Endothelial cell of umbilical vein (primary cell): ENCODE results near the gene AKAP13. TPM values are rescaled to one million over a fixed set of nuclear protein-coding genes. Genes with fewer than 3 reads are reported as not detected.
A peak's percentile ranks its signal among the peaks of the same experiment; 100 is the strongest.

Experiments used
- BruUV-seq: library from RNA; stranded (reverse); fragments of 400-500 nt; replicated peaks from 2 replicates; lab custom pipeline; 2021; lab: Mats Ljungman, UMichigan
- CTCF ChIA-PET: fragments of 300-600, 350-600 bp; sonication (Branson Sonifier 250); formaldehyde crosslinking; loops from one replicate; lab custom pipeline; 2021; ENCODE audit warnings: antibody characterized with exemption, inconsistent platforms; lab: Charles Lee
- POLR2A ChIA-PET: fragments of 300-600, 350-600 bp; sonication (Branson Sonifier 250); formaldehyde crosslinking; loops from one replicate; lab custom pipeline; 2021; ENCODE audit warnings: antibody characterized with exemption, inconsistent platforms; lab: Charles Lee
- DNase-seq: peaks from one replicate; pipeline ENCODE4 v3.0.0-alpha.2; 2011; ENCODE audit warnings: low read depth, low spot score
- FAIRE-seq: peaks from 2 replicates; lab custom pipeline; 2011; peaks lifted over from hg19 to GRCh38; lab: Jason Lieb, UNC
- H2AFZ ChIP-seq: 2 replicates; pipeline ENCODE4 v1.6.0; 2012; ENCODE audit warnings: low read depth, low read length, control low read depth, inconsistent platforms
- H3K27ac ChIP-seq: 2 replicates; pipeline ENCODE4 v1.5.1; 2011; ENCODE audit warnings: low read depth, mild to moderate bottlenecking, control low read depth, low read length, moderate library complexity; ENCODE audit not compliant: insufficient read depth
- H3K27me3 ChIP-seq, 2 experiments: 2 replicates each; pipeline versions ENCODE4 v1.6.0 to v1.6.1; 2011; ENCODE audit warnings: low read length in 2 of 2, mixed read lengths in 1 of 2; ENCODE audit not compliant: control insufficient read depth in 2 of 2, insufficient read depth in 2 of 2
- H3K36me3 ChIP-seq, 2 experiments: 2 replicates in 1 of 2; 3 replicates in 1 of 2; pipeline ENCODE4 v1.5.1; 2011; ENCODE audit warnings: low read length in 2 of 2, mild to moderate bottlenecking in 1 of 2, moderate library complexity in 1 of 2; ENCODE audit not compliant: control insufficient read depth in 2 of 2, insufficient read depth in 2 of 2; ENCODE audit errors: extremely low read depth in 1 of 2
- H3K4me1 ChIP-seq: 3 replicates; pipeline ENCODE4 v1.5.1; 2011; ENCODE audit warnings: mild to moderate bottlenecking, low read length; ENCODE audit not compliant: control insufficient read depth, insufficient read depth; ENCODE audit errors: extremely low read depth
- H3K4me2 ChIP-seq: 2 replicates; pipeline ENCODE4 v1.6.1; 2011; ENCODE audit warnings: low read length, control low read depth, mixed read lengths; ENCODE audit not compliant: insufficient read depth
- H3K4me3 ChIP-seq, 3 experiments: fragments of 200-600 bp in 1 of 3; sonication (generic), shearing (Covaris generic) in 1 of 3; replicated peaks in 1 of 3; 2 replicates each; pipeline ENCODE4 v1.5.1; 2011 to 2016; ENCODE audit warnings: control low read depth in 3 of 3, low read length in 3 of 3, mild to moderate bottlenecking in 2 of 3, inconsistent platforms in 1 of 3, low read depth in 1 of 3, moderate library complexity in 1 of 3; ENCODE audit not compliant: insufficient read depth in 1 of 3
- H3K79me2 ChIP-seq: 2 replicates; pipeline ENCODE4 v1.6.0; 2012; ENCODE audit warnings: low read length, inconsistent platforms; ENCODE audit not compliant: control insufficient read depth, insufficient read depth
- H3K9ac ChIP-seq: replicated peaks from 2 replicates; pipeline ENCODE3; 2011; ENCODE audit warnings: low read length, control low read depth; ENCODE audit not compliant: insufficient read depth; ENCODE audit errors: extremely low read depth
- H3K9me1 ChIP-seq: replicated peaks from 3 replicates; pipeline ENCODE4 v1.6.0; 2011; ENCODE audit warnings: mild to moderate bottlenecking, low read length; ENCODE audit not compliant: control insufficient read depth, insufficient read depth; ENCODE audit errors: extremely low read depth
- H3K9me3 ChIP-seq: replicated peaks from 2 replicates; pipeline ENCODE4 v1.5.1; 2012; ENCODE audit warnings: low read length, inconsistent platforms; ENCODE audit not compliant: control insufficient read depth, insufficient read depth
- H4K20me1 ChIP-seq: replicated peaks from 2 replicates; pipeline ENCODE3; 2011; ENCODE audit warnings: mild to moderate bottlenecking, low read length; ENCODE audit not compliant: control insufficient read depth, insufficient read depth; ENCODE audit errors: extremely low read depth
- EZH2 ChIP-seq: IDR thresholded peaks from 2 replicates; pipeline ENCODE4 v1.6.1; 2012; ENCODE audit warnings: borderline replicate concordance, low read depth, mild to moderate bottlenecking, moderate library complexity, low read length, inconsistent platforms; ENCODE audit not compliant: severe bottlenecking
- FOS ChIP-seq: IDR thresholded peaks from 2 replicates; pipeline ENCODE4 v1.6.1; 2011; ENCODE audit warnings: mild to moderate bottlenecking, low read length, moderate library complexity, borderline replicate concordance; ENCODE audit not compliant: insufficient read depth
- GATA2 ChIP-seq: IDR thresholded peaks from 2 replicates; pipeline ENCODE4 v1.7.0; 2011; ENCODE audit warnings: low read depth, mild to moderate bottlenecking, moderate library complexity, mixed read lengths, low read length; ENCODE audit not compliant: insufficient read length, insufficient read depth
- JUN ChIP-seq: IDR thresholded peaks from 2 replicates; pipeline ENCODE4 v1.6.1; 2011; ENCODE audit warnings: borderline replicate concordance, low read depth; ENCODE audit not compliant: insufficient read length, insufficient read depth
- POLR2A ChIP-seq: IDR thresholded peaks from 2 replicates; pipeline ENCODE4 v1.6.1; 2012; ENCODE audit warnings: low read depth, mild to moderate bottlenecking, control low read depth, low read length
- POLR2AphosphoS5 ChIP-seq: IDR thresholded peaks from 2 replicates; pipeline ENCODE4 v1.6.1; 2012; ENCODE audit warnings: low read depth, mild to moderate bottlenecking, control low read depth, low read length, moderate library complexity; ENCODE audit not compliant: insufficient read depth
- dilution Hi-C: fragments of 300-500 bp; cut with MboI; formaldehyde crosslinking; loops from one replicate; pipeline ENCODE4 v1.15.0; 2019; ENCODE audit warnings: low sequenced_read_pairs; ENCODE audit not compliant: extremely low pct_ligation_motif_present
- intact Hi-C: fragments of 100-400 bp; cut with micrococcal nuclease; formaldehyde crosslinking; loops from one replicate; pipeline ENCODE4 v1.10.0; 2022
- polyA plus RNA-seq, 4 experiments: library from polyadenylated mRNA; depleted of rRNA in 3 of 4; stranded (reverse) in 3 of 4; unstranded in 1 of 4; fragments of >200 nt; gene quantifications; 2 replicates each; pipeline versions ENCODE4 v1.2.1 to v1.2.3, GENCODE V29; 2011 to 2012; ENCODE audit warnings: missing spikeins in 1 of 4
- total RNA-seq: library from RNA; stranded (reverse); gene quantifications from 2 replicates; pipeline ENCODE4 v1.2.3, GENCODE V29; 2021
- TF ChIP-seq, protein P1 (sequence below), 2 donors: IDR thresholded peaks; 1 replicate in 1 of 2; 2 replicates in 1 of 2; pipeline ENCODE4 v1.5.1; 2011; ENCODE audit warnings: low read length in 2 of 2, mild to moderate bottlenecking in 2 of 2, moderate library complexity in 2 of 2, control low read depth in 1 of 2, inconsistent platforms in 1 of 2, low read depth in 1 of 2; ENCODE audit not compliant: insufficient read depth in 1 of 2; ENCODE audit errors: extremely low read depth in 1 of 2
- TF ChIP-seq, protein P2 (sequence below): IDR thresholded peaks from 2 replicates; pipeline ENCODE4 v1.6.1; 2011; ENCODE audit not compliant: insufficient read depth, insufficient read length

The AKAP13 gene
- total and polyA plus RNA-seq, 2 donors (not counting 3 experiments of a cell fraction or from before 2014, with no cell fraction given), result 22.8 to 87.8 TPM

DNA sequence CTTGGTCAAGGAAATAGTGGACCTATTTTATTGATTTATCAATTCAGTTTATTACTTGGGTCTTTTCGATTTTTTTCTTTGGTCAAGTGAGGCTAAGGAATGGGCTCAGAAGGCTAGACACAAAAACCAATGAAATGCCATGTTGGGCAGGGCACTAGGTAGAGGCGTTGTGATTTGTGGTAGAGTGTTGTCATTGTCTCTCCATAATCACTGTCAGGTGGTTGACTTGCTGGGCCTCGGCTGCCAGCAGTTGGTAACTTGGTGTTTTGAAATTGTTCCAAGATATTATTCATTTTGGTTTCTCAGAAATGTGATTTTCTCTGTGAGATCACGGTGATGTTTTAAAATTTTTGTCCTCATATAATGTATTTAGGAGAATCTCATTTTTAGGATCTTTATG lies 240.7 kb downstream of the AKAP13 start:
- Histone ChIP-seq H3K27ac (no peak overlapping the region), H3K36me3 (no peaks in the 10 kb centered on the region), H3K79me2 (peaks cover 14% of the 10 kb centered on the region), H2AFZ (no peak overlapping the region), H4K20me1 (no peaks in the 10 kb centered on the region), H3K4me2 (peak overlapping the region; percentile 98), H3K9me3 (no peaks in the 10 kb centered on the region), H3K27me3 (no peaks in the 10 kb centered on the region), H3K4me1 (peaks cover 49% of the 10 kb centered on the region), H3K4me3 (no peak overlapping the region), H3K9me1 (no peaks in the 10 kb centered on the region), H3K9ac (no peak overlapping the region)
- FAIRE-seq (no peak), DNase-seq (no peak)
- dilution Hi-C loops, result no loop called here
- CTCF ChIA-PET, result interaction anchor here (1.1 kb wide), 1 partner anchor 14 kb away, joined by 3 read pairs; no protein-coding TSS in a partner anchor
- POLR2A ChIA-PET, result no interaction called here
- TF ChIP-seq EZH2, result no peak
- intact Hi-C loops, result no loop called here
- BruUV-seq, result no TSS peak

DNA sequence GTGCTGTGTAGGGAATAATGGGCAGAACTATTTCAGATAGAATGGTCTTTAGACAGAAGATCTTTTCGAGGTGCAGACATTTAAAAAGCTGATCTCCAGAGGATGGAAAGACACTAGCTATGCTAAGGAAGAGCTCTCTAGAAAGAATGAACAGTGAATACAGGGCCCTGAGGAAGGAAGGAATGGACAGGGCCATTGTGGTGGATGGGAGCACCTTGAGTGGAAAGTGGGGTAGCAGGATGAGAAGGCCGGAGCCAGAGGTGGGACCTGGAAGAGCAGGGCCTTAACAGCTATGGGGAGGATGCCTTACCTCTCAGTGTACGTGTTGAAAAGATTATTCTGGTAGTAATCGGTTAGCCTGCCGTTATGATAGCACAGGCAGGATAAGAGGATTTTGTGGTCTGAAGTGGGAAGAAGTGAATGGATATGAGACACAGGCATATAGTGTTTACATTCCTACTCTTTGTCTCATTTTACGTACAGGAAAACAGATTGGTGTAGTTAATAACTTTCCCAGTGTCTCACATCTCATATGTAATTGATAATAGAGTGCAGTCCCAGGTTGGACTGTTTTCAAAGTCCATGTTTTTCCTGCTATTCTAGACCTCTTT lies 241.9 kb downstream of the AKAP13 start:
- FAIRE-seq (no peak), DNase-seq (no peak)
- ChIA-PET POLR2A (no interaction called here), CTCF (no interaction called here)
- H3K27me3 ChIP-seq, result no peaks in the 10 kb centered on the region
- H3K9me1 ChIP-seq, result no peaks in the 10 kb centered on the region
- no TSS peak for BruUV-seq
- H3K9me3 ChIP-seq, result no peaks in the 10 kb centered on the region
- H4K20me1 ChIP-seq, result no peaks in the 10 kb centered on the region
- H3K36me3 ChIP-seq, result no peaks in the 10 kb centered on the region
- peaks cover 17% of the 10 kb centered on the region for H3K79me2 ChIP-seq
- H3K4me2 ChIP-seq, result no peak overlapping the region
- H3K4me1 ChIP-seq, result peaks cover 41% of the 10 kb centered on the region
- TF ChIP-seq EZH2 (no peak), GATA2 (no peak), FOS (no peak), JUN (no peak), POLR2A (no peak), POLR2AphosphoS5 (no peak)
- TF ChIP-seq, protein P1, sequence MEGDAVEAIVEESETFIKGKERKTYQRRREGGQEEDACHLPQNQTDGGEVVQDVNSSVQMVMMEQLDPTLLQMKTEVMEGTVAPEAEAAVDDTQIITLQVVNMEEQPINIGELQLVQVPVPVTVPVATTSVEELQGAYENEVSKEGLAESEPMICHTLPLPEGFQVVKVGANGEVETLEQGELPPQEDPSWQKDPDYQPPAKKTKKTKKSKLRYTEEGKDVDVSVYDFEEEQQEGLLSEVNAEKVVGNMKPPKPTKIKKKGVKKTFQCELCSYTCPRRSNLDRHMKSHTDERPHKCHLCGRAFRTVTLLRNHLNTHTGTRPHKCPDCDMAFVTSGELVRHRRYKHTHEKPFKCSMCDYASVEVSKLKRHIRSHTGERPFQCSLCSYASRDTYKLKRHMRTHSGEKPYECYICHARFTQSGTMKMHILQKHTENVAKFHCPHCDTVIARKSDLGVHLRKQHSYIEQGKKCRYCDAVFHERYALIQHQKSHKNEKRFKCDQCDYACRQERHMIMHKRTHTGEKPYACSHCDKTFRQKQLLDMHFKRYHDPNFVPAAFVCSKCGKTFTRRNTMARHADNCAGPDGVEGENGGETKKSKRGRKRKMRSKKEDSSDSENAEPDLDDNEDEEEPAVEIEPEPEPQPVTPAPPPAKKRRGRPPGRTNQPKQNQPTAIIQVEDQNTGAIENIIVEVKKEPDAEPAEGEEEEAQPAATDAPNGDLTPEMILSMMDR (IDR thresholded peaks at IDR 0.05; ENCODE audit: extremely low read depth in 1 of 2, insufficient read depth in 1 of 2, low read depth in 1 of 2, low read length in 2 of 2), result no peak
- TF ChIP-seq, protein P2, sequence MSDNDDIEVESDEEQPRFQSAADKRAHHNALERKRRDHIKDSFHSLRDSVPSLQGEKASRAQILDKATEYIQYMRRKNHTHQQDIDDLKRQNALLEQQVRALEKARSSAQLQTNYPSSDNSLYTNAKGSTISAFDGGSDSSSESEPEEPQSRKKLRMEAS, result no peak
- no peak overlapping the region for H2AFZ ChIP-seq
- intact Hi-C loops (no loop called here), dilution Hi-C loops (no loop called here)
- H3K4me3 ChIP-seq, result no peak overlapping the region
- H3K9ac ChIP-seq, result no peak overlapping the region
- no peak overlapping the region for H3K27ac ChIP-seq
